Activated naive CD8-positive, alpha-beta T cell treated with anti-CD3 and anti-CD28 coated beads, Interleukin-2, amount 50 U/mL, for 24 hours (primary cell): ENCODE data around the gene CCT2.

Experiments used
- ATAC-seq: fragments of 150-1000 bp; cut with Tn5 transposase; one replicate; pipeline ENCODE4 v1.10.0; 2021
- DNase-seq: peaks from one replicate; pipeline ENCODE4 v3.0.0; 2021
- H3K27ac Mint-ChIP-seq: one replicate; pipeline ENCODE4 v1.8.0; 2021; ENCODE audit warnings: mild to moderate bottlenecking, mixed read lengths
- H3K27me3 Mint-ChIP-seq: one replicate; pipeline ENCODE4 v1.8.0; 2021; ENCODE audit warnings: mixed read lengths
- H3K36me3 Mint-ChIP-seq: one replicate; pipeline ENCODE4 v1.8.0; 2021; ENCODE audit warnings: low read depth, mixed read lengths
- H3K4me1 Mint-ChIP-seq: one replicate; pipeline ENCODE4 v1.8.0; 2021; ENCODE audit warnings: mixed read lengths
- H3K4me3 Mint-ChIP-seq: one replicate; pipeline ENCODE4 v1.8.0; 2021; ENCODE audit warnings: mild to moderate bottlenecking, moderate library complexity, mixed read lengths
- H3K9me3 Mint-ChIP-seq: one replicate; pipeline ENCODE4 v1.8.0; 2021; ENCODE audit warnings: mixed read lengths

Gene CCT2

GRCh38 chr12:69644511-69644910, 59.3 kb downstream of the CCT2 start:
- ATAC-seq (no peak), DNase-seq (no peak)
- Mint-ChIP-seq H3K27me3 (peaks cover 6% of the 10 kb centered on the region), H3K36me3 (no peaks in the 10 kb centered on the region), H3K4me3 (no peak overlapping the region), H3K4me1 (peaks cover under 1% of the 10 kb centered on the region), H3K9me3 (no peaks in the 10 kb centered on the region), H3K27ac (no peak overlapping the region)

- no peaks in the 10 kb centered on the region for H3K36me3 Mint-ChIP-seq
- no peak for DNase-seq
- no peak for ATAC-seq
- no peaks in the 10 kb centered on the region for H3K9me3 Mint-ChIP-seq
- H3K27ac Mint-ChIP-seq = no peak overlapping the region
- H3K27me3 Mint-ChIP-seq = peaks cover 5% of the 10 kb centered on the region
- H3K4me1 Mint-ChIP-seq = no peaks in the 10 kb centered on the region
- H3K4me3 Mint-ChIP-seq = no peak overlapping the region
Observed at GRCh38 chr12:69645031-69645430, 59.8 kb downstream of the CCT2 start.

- ATAC-seq (no peak), DNase-seq (no peak)
- H3K36me3 Mint-ChIP-seq = no peaks in the 10 kb centered on the region
- H3K27ac Mint-ChIP-seq = no peak overlapping the region
- no peak overlapping the region for H3K4me3 Mint-ChIP-seq
- H3K4me1 Mint-ChIP-seq = no peaks in the 10 kb centered on the region
- H3K27me3 Mint-ChIP-seq = peaks cover 5% of the 10 kb centered on the region
- H3K9me3 Mint-ChIP-seq = no peaks in the 10 kb centered on the region
Observed at GRCh38 chr12:69647178-69647577, 61.9 kb downstream of the CCT2 start.

GRCh38 chr12:69648476-69648875, 63.2 kb downstream of the CCT2 start:
- Mint-ChIP-seq H3K27ac (no peak overlapping the region), H3K36me3 (no peaks in the 10 kb centered on the region), H3K27me3 (peaks cover 5% of the 10 kb centered on the region), H3K4me3 (no peak overlapping the region), H3K4me1 (no peaks in the 10 kb centered on the region), H3K9me3 (no peaks in the 10 kb centered on the region)
- no peak for DNase-seq
- no peak for ATAC-seq

- H3K27ac Mint-ChIP-seq = no peak overlapping the region
- peaks cover 5% of the 10 kb centered on the region for H3K27me3 Mint-ChIP-seq
- H3K36me3 Mint-ChIP-seq = no peaks in the 10 kb centered on the region
- no peak overlapping the region for H3K4me3 Mint-ChIP-seq
- H3K9me3 Mint-ChIP-seq = no peaks in the 10 kb centered on the region
- DNase-seq (no peak), ATAC-seq (no peak)
- H3K4me1 Mint-ChIP-seq = no peaks in the 10 kb centered on the region
Observed at GRCh38 chr12:69649529-69649928, 64.3 kb downstream of the CCT2 start.
